GM12801 (cell line): ENCODE results near the gene APPBP2.

Experiments
- TF ChIP-seq, protein P1 (sequence below): IDR thresholded peaks from one replicate; pipeline ENCODE4 v1.5.1; 2011; ENCODE audit warnings: control low read depth; ENCODE audit not compliant: insufficient read length; ENCODE audit errors: extremely low read depth

The APPBP2 gene

DNA sequence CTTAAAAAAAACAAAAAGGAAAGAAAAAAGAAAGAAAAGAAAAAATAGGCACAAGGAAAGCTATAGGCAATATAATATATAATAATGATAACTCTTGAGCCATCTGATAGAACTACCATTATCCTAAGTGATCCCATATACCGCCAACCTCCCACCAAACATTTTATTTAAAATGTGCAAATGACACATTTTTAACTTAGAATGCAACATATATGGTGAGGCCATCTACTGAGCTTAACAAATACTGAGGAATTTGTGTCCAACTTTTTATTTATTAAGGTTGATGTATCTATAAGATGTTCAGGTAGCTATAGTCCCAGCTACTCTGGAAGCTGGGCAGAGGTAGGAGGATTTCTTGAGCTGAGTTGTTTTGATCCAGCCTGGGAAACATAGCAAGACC lies 14.4 kb upstream of the APPBP2 start:
- TF ChIP-seq, protein P1, sequence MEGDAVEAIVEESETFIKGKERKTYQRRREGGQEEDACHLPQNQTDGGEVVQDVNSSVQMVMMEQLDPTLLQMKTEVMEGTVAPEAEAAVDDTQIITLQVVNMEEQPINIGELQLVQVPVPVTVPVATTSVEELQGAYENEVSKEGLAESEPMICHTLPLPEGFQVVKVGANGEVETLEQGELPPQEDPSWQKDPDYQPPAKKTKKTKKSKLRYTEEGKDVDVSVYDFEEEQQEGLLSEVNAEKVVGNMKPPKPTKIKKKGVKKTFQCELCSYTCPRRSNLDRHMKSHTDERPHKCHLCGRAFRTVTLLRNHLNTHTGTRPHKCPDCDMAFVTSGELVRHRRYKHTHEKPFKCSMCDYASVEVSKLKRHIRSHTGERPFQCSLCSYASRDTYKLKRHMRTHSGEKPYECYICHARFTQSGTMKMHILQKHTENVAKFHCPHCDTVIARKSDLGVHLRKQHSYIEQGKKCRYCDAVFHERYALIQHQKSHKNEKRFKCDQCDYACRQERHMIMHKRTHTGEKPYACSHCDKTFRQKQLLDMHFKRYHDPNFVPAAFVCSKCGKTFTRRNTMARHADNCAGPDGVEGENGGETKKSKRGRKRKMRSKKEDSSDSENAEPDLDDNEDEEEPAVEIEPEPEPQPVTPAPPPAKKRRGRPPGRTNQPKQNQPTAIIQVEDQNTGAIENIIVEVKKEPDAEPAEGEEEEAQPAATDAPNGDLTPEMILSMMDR = no peak

DNA sequence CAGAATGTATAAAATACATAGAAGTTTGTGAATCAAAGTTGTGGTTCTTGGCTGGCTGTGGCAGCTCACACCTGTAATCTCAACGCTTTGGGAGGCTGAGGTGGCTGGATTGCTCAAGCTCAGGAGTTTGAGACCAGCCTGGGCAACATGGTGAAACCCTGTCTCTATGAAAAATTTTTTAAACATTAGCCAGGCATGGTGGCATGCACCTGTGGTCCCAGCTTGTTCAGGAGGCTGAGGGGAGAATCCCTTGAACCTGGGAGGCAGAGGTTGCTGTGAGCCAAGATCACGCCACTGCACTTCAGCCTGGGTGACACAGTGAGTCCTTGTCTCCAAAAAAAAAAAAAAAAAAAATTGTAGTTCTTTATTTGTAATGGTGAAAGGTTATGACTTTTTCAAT lies 13.8 kb upstream of the APPBP2 start:
- TF ChIP-seq, protein P1 = no peak

GRCh38 chr17:60538726-60539125 lies 12.7 kb upstream of the APPBP2 start:
- TF ChIP-seq, protein P1 = no peak

DNA sequence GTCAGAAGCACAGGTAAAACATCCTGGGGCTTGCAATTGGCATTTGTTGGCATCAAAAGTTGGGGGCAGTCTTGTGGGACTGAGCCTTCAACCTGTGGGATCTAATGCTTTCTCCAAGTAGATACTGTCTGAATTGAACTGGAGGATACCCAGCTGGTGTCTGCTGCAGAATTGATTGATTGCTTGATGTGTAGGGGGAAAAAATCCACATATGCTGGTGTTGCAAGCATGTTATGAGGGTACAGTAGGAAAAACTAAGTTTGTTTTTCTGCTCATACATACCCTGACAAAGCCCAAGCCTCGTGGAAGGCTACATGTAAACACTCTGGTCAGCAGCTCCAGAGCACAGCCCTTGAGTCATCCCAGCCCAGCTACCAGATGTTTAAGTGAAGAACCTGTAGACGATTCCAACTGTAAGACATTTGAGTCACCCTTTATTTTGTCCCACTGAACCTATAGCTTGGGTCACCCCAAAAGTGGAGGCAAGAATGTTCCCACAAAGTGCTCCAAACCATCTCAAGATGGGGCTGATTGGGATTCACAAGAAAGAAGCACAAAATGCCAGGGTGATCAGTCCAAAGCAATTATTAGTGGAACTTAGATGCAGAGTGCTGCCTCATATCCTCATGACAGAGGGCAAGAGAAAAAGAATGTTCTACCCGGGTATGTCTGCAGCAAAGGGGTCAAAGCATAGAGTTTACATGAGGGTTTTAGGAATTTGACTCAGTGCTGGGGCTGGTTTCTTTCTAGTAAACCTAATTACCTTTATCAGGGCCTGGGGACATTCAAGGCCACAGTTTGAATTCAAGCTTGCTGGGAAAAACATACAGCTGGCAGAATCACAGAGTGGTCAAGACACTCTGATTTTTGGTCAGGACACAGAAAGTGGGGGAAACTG lies 9.6 kb upstream of the APPBP2 start:
- TF ChIP-seq, protein P1 = no peak

DNA sequence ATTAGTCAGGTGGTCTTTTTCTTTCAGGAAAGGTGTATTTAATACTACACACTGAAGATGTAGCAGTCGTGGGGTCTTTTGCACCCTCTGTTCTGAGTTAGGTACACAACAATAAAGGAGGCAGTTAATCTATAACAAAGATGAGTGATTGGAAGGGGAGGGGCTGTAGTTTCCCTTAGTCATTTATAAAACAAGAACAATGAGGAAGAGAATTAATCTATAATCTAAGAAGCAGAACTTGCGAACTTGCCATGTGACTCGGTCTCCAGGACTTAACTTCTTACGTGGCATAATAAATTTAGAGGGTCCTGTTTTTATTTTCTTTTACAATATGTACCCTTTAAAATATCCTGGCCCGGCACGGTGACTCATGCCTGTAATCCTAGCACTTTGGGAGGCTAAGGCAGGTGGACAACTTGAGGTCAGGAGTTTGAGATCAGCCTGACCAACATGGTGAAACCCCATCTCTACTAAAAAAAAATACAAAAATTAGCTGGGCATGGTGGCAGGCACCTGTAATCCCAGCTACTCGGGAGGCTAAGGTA lies 8.6 kb upstream of the APPBP2 start:
- TF ChIP-seq, protein P1 = no peak

GRCh38 chr17:60534010-60534555 lies 8.0 kb upstream of the APPBP2 start:
- TF ChIP-seq, protein P1 = no peak

- TF ChIP-seq, protein P1 = no peak
Observed at GRCh38 chr17:60529806-60530205, 3.8 kb upstream of the APPBP2 start.
